Esophagus squamous epithelium (tissue), 5 donors: ENCODE measurements around the gene CPSF3. TPM values are rescaled to one million over a fixed set of nuclear protein-coding genes. Genes with fewer than 3 reads are reported as not detected.

Source experiments
- DNase-seq: peaks from one replicate; lab custom pipeline; 2025; lab: John Stamatoyannopoulos, UW
- H3K27ac ChIP-seq, 4 donors: fragments of 200-600 bp; sonication (generic); one replicate each; pipeline ENCODE4 v1.5.1; 2016 to 2019; ENCODE audit warnings: mild to moderate bottlenecking in 1 of 4
- H3K27me3 ChIP-seq, 4 donors: fragments of 200-600 bp; sonication (generic); 1 replicate in 3 of 4; 2 replicates in 1 of 4; pipeline versions ENCODE4 v1.5.1 to v1.6.0; 2017 to 2021; ENCODE audit warnings: antibody characterized with exemption in 1 of 4
- H3K36me3 ChIP-seq, 3 donors: fragments of 200-600 bp; sonication (generic); one replicate each; pipeline ENCODE4 v1.5.1; 2016 to 2019
- H3K4me1 ChIP-seq, 3 donors: fragments of 200-600 bp; sonication (generic); one replicate each; pipeline ENCODE4 v1.5.1; 2017 to 2019
- H3K4me3 ChIP-seq, 4 donors: fragments of 200-600 bp; sonication (generic); 1 replicate in 3 of 4; 2 replicates in 1 of 4; pipeline ENCODE4 v1.5.1; 2016 to 2019; ENCODE audit warnings: mild to moderate bottlenecking in 2 of 4, moderate library complexity in 1 of 4
- H3K9me3 ChIP-seq, 3 donors: fragments of 200-600 bp; sonication (generic); one replicate each; pipeline ENCODE4 v1.5.1; 2016 to 2019
- CTCF ChIP-seq, 6 experiments: fragments of 450-650 bp in 4 of 6; fragments of 200-600 bp in 2 of 6; sonication (generic) in 2 of 6; IDR thresholded peaks; one replicate each; pipeline ENCODE4 v1.5.1; 2016 to 2019; ENCODE audit warnings: antibody characterized with exemption in 6 of 6, mild to moderate bottlenecking in 4 of 6, moderate library complexity in 4 of 6
- POLR2A ChIP-seq, 4 donors: fragments of 450-650 bp; IDR thresholded peaks; one replicate each; pipeline ENCODE4 v1.6.1; 2017; ENCODE audit warnings: antibody characterized with exemption in 4 of 4, mild to moderate bottlenecking in 4 of 4, moderate library complexity in 3 of 4
- WGBS, 2 donors: methylation state at CpG; one replicate each; pipeline ENCODE4 v1.1.5; 2018; 5-methylcytosine and 5-hydroxymethylcytosine counted together
- intact Hi-C: fragments of 100-400 bp; cut with DNase I; formaldehyde crosslinking; loops from one replicate; pipeline ENCODE4 v1.15.0; 2022
- total RNA-seq, 4 donors: library from RNA; depleted of rRNA; stranded (reverse); fragments of >200 nt; gene quantifications; one replicate each; pipeline ENCODE4 v1.1.0, GENCODE V29; 2016
- donor health status: DM: yes; HTN: yes; CAD: no.

Gene CPSF3
- total RNA-seq, 4 donors from 2014 or later: 20.4 to 27.9 (median 24.0) TPM

- H3K9me3 ChIP-seq: no peaks in the 10 kb centered on the region
- H3K36me3 ChIP-seq: peaks cover 20 to 83% (median 46%) of the 10 kb centered on the region in 3 donors
- WGBS, 2 donors: 92 to 94% methylated on average over 4 of the region's 4 CpGs
- peaks cover 0 to 28% (median 9%) of the 10 kb centered on the region in 3 donors for H3K4me1 ChIP-seq
- no peak for DNase-seq
- no peaks in the 10 kb centered on the region for H3K27me3 ChIP-seq
- H3K27ac ChIP-seq: no peak overlapping the region
- H3K4me3 ChIP-seq: no peak overlapping the region
- TF ChIP-seq POLR2A (IDR thresholded peaks at IDR 0.05) (no peak), CTCF (IDR thresholded peaks at IDR 0.05) (no peak)
- intact Hi-C loops: no loop called here
These were observed 56.7 kb downstream of the CPSF3 start for GRCh38 chr2:9480157-9480556.

GRCh38 chr2:9483107-9483506 lies 59.7 kb downstream of the CPSF3 start:
- intact Hi-C loops: no loop called here
- Histone ChIP-seq H3K27ac (no peak overlapping the region), H3K4me1 (peaks cover 0 to under 1% (median 0%) of the 10 kb centered on the region in 3 donors), H3K9me3 (no peaks in the 10 kb centered on the region), H3K36me3 (peaks cover 20 to 99% (median 63%) of the 10 kb centered on the region in 3 donors), H3K27me3 (no peaks in the 10 kb centered on the region), H3K4me3 (no peak overlapping the region)
- no peak for DNase-seq
- TF ChIP-seq POLR2A (IDR thresholded peaks at IDR 0.05) (no peak), CTCF (IDR thresholded peaks at IDR 0.05) (no peak)

GRCh38 chr2:9484533-9484932 lies 61.1 kb downstream of the CPSF3 start:
- DNase-seq: no peak
- Histone ChIP-seq H3K27me3 (no peaks in the 10 kb centered on the region), H3K27ac (no peak overlapping the region), H3K36me3 (peaks cover 20 to 99% (median 66%) of the 10 kb centered on the region in 3 donors), H3K4me1 (no peaks in the 10 kb centered on the region), H3K4me3 (no peak overlapping the region), H3K9me3 (no peaks in the 10 kb centered on the region)
- intact Hi-C loops: no loop called here
- no peak for TF ChIP-seq POLR2A (IDR thresholded peaks at IDR 0.05)
- no peak for TF ChIP-seq CTCF (IDR thresholded peaks at IDR 0.05)
- 83 to 87% methylated on average over 5 of the region's 5 CpGs for WGBS, 2 donors

GRCh38 chr2:9488583-9489547 lies 65.4 kb downstream of the CPSF3 start:
- no peaks in the 10 kb centered on the region for H3K4me1 ChIP-seq
- TF ChIP-seq POLR2A (IDR thresholded peaks at IDR 0.05) (no peak), CTCF (IDR thresholded peaks at IDR 0.05) (no peak)
- H3K4me3 ChIP-seq: no peak overlapping the region
- peaks cover 12 to 100% (median 55%) of the 10 kb centered on the region in 3 donors for H3K36me3 ChIP-seq
- no peaks in the 10 kb centered on the region for H3K27me3 ChIP-seq
- intact Hi-C loops: no loop called here
- no peaks in the 10 kb centered on the region for H3K9me3 ChIP-seq
- no peak for DNase-seq
- no peak overlapping the region for H3K27ac ChIP-seq
- 100% methylated on average over 1 of the region's 1 CpG for WGBS, 2 donors

- no peak for DNase-seq
- H3K27me3 ChIP-seq: no peaks in the 10 kb centered on the region
- no peak overlapping the region for H3K4me3 ChIP-seq
- H3K9me3 ChIP-seq: no peaks in the 10 kb centered on the region
- intact Hi-C loops: no loop called here
- H3K36me3 ChIP-seq: peaks cover 11 to 100% (median 51%) of the 10 kb centered on the region in 3 donors
- H3K27ac ChIP-seq: no peak overlapping the region
- 76 to 81% methylated on average over 2 of the region's 2 CpGs for WGBS, 2 donors
- TF ChIP-seq CTCF (IDR thresholded peaks at IDR 0.05): no peak
- no peak for TF ChIP-seq POLR2A (IDR thresholded peaks at IDR 0.05)
- H3K4me1 ChIP-seq: no peaks in the 10 kb centered on the region
These were observed 67.3 kb downstream of the CPSF3 start for GRCh38 chr2:9490789-9491188.
